AG10803 (cell line): ENCODE measurements around the gene SOCS4.
"Not testable (repeated sequence)": the region's sequence is repeated elsewhere in the genome, so short reads cannot be mapped to it uniquely, and the experiment has no call there.

Experiments used
- DNase-seq: peaks from one replicate; pipeline ENCODE4 v3.0.0; 2010; ENCODE audit warnings: low read depth
- H3K4me3 ChIP-seq: 2 replicates; pipeline ENCODE4 v1.5.1; 2011; ENCODE audit warnings: mild to moderate bottlenecking, low read length, control low read depth
- TF ChIP-seq, protein P1 (sequence below): conservative IDR thresholded peaks from 2 replicates; pipeline ENCODE4 v1.5.1; 2011; ENCODE audit warnings: mild to moderate bottlenecking, low read length, control low read depth, inconsistent platforms

SOCS4 gene

DNA sequence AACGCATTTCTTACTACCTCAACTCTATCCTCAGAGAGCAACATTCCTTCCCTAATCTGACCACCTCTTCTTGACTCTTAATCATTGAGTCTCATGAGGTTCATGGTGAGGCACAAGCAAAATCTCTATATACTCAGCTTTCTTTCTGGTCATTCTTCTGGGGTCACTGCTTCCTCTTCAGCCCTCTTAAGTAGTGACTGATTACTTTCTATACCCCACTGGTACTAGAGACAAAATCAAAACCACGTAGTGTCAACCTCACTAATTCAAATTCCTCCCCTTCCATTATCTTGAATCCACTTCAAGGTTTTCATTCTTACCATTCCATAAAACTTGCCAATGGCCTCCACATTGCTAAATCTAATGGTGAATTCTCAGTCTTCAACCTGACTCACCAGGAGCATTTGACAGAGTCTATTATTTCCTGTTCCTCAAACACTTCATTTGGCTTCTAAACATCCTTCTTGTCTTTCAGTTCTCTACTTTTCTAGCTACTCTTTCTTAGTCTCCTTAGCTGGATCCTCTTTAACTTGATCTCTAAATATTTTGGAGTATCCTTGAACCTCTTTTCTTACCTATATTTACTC is 7.0 kb upstream of the SOCS4 start:
- peak; percentile 54 for DNase-seq
- no peak overlapping the region for H3K4me3 ChIP-seq
- TF ChIP-seq, protein P1, sequence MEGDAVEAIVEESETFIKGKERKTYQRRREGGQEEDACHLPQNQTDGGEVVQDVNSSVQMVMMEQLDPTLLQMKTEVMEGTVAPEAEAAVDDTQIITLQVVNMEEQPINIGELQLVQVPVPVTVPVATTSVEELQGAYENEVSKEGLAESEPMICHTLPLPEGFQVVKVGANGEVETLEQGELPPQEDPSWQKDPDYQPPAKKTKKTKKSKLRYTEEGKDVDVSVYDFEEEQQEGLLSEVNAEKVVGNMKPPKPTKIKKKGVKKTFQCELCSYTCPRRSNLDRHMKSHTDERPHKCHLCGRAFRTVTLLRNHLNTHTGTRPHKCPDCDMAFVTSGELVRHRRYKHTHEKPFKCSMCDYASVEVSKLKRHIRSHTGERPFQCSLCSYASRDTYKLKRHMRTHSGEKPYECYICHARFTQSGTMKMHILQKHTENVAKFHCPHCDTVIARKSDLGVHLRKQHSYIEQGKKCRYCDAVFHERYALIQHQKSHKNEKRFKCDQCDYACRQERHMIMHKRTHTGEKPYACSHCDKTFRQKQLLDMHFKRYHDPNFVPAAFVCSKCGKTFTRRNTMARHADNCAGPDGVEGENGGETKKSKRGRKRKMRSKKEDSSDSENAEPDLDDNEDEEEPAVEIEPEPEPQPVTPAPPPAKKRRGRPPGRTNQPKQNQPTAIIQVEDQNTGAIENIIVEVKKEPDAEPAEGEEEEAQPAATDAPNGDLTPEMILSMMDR: no peak

DNA sequence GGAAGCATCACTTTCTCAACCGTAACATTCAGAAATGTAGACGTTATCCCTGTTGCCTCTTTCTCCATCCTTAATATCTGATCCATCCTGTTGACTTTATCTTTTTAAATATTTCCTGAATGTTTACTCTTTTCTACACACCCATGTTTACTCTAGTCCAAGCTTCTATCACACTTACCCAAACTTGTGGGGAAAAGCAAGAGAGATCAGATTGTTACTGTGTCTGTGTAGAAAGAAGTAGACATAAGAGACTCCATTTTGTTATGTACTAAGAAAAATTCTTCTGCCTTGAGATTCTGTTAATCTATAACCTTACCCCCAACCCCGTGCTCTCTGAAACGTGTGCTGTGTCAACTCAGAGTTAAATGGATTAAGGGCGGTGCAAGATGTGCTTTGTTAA is 2.7 kb upstream of the SOCS4 start:
- not testable (repeated sequence) for DNase-seq, H3K4me3 ChIP-seq

DNA sequence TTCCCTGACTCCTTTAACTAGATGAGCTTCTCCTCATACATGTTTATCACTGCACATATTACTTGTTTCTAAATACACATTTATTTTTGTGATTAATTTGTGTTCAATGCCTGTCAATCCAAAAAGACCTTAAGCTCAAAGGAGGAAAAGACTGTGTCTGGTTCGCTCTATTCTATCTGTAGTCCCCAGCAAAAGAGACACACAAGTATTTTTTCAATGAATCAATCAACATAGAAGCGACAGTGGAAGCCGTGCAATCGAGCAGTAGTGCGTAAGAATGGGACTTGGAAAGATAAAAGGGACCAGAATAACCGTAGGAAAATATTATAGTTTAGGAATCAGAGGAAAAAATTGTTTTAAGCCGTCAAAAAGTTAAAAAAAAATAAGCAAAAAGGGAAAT is 1.1 kb upstream of the SOCS4 start:
- no peak for DNase-seq
- TF ChIP-seq, protein P1: no peak
- H3K4me3 ChIP-seq: peak overlapping the region; percentile 95

DNA sequence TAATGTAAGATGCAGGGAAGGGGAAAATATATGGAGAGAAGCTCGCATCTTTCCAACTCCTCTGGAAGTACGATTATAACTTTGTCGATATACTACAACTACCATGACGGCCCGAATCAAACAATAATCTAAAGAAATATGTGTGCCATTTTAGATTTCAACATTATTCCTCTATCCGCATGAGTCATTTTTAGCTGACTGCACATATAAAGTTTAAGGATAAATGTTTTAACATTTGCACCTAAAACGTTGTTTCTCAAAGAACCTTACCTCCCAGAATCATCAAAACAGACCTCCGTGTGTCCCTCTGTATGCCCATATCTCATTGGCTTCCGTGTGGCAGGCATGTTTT is 619 bp upstream of the SOCS4 start:
- DNase-seq: no peak
- peak overlapping the region; percentile 95 for H3K4me3 ChIP-seq
- TF ChIP-seq, protein P1: no peak

DNA sequence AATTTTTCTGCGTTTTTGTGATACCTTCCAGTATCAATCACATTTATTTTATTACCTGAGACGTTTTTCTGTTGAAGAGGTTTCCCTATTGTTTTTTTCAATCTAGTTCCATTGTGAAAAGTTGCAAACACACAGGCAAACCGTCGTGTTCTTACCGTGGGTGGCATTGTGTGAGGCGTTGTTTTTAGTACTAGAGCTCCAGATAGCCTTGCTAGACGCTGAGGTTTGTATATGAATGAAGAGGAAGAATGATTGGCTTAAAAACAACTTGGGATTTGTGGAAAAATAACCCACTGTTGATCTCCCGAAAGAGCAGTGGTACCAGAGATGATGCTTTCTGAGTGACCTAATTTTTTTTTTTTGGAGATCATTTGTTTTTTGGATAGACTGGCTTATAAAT is 1.0 kb downstream of the SOCS4 start:
- no peak for DNase-seq
- H3K4me3 ChIP-seq: peak overlapping the region; percentile 95
- TF ChIP-seq, protein P1: no peak

DNA sequence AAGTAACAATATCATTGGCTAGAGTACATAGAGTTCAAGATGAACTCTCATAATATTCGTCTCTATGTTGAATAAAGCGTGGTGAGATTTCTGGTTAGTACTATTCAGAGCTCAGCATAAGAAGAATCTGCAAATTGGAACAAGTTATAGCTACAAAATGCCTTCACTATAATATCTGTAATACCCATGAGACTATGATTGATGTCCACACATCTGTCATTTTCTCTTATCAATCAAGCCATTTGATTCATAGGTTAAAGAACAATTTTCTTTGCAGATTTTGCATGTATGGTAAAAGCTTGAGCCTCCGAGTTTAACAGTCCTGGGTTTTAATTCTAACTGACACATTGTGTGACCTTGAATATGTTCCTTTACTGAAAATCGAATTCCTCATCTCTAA is 1.4 kb downstream of the SOCS4 start:
- peak overlapping the region; percentile 95 for H3K4me3 ChIP-seq
- no peak for DNase-seq
- TF ChIP-seq, protein P1: no peak

DNA sequence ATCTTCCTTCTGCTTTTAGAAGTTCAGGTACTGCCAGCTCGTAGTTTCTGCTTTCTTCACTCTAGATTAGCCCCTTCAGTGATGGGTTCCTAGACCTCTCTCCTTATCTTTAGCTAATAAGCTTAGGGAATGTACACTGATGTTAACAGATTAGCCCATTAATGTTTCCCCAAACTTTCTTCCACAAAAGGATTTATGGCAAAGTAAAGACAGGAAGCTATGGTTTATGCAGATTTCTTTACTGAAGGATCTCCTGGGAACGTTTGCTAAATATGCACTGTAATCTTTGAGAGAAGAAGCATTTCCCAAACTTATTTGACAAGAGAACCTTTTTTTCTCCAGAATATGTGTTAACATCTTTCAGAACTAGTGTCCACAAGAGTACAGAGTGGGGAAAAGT is 4.2 kb downstream of the SOCS4 start:
- no peak overlapping the region for H3K4me3 ChIP-seq
- DNase-seq: no peak
- TF ChIP-seq, protein P1: no peak

DNA sequence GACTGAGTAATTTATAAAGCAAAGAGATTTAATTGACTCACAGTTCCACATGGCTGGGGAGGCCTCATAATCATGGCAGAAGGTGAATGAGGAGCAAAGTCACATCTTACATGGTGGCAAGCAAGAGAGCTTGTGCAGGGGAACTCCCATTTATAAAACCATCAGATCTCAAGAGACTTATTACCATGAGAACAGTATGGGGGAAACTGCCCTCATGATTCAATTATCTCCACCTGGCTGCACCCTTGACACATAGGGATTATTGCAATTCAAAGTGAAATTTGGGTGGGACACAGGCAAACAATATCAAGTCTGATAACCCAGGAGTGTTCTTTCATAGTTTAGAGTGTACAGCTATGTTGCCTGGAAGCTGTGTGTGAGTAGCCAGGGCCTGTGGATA is 11.0 kb downstream of the SOCS4 start:
- DNase-seq, H3K4me3 ChIP-seq: not testable (repeated sequence)
